ENCODE measurements around the gene RAD21L1. TPM values are rescaled to one million over a fixed set of nuclear protein-coding genes. Genes with fewer than 3 reads are reported as not detected.
A peak's percentile ranks its signal among the peaks of the same experiment; 100 is the strongest.

The RAD21L1 gene
- total RNA-seq, 1 donor from 2014 or later = not detected

GRCh38 chr20:1252416-1252815 lies 26.6 kb downstream of the RAD21L1 start:
- no peak overlapping the region for H3K27ac Mint-ChIP-seq
- H3K4me3 Mint-ChIP-seq = no peak overlapping the region
- H3K27me3 Mint-ChIP-seq (ENCODE audit: low read depth) = peaks cover 32% of the 10 kb centered on the region
- TF ChIP-seq, protein P1, sequence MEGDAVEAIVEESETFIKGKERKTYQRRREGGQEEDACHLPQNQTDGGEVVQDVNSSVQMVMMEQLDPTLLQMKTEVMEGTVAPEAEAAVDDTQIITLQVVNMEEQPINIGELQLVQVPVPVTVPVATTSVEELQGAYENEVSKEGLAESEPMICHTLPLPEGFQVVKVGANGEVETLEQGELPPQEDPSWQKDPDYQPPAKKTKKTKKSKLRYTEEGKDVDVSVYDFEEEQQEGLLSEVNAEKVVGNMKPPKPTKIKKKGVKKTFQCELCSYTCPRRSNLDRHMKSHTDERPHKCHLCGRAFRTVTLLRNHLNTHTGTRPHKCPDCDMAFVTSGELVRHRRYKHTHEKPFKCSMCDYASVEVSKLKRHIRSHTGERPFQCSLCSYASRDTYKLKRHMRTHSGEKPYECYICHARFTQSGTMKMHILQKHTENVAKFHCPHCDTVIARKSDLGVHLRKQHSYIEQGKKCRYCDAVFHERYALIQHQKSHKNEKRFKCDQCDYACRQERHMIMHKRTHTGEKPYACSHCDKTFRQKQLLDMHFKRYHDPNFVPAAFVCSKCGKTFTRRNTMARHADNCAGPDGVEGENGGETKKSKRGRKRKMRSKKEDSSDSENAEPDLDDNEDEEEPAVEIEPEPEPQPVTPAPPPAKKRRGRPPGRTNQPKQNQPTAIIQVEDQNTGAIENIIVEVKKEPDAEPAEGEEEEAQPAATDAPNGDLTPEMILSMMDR (IDR thresholded peaks at IDR 0.05; ENCODE audit: unreplicated experiment) = no peak
- H3K9me3 Mint-ChIP-seq = peaks cover 9% of the 10 kb centered on the region
- DNase-seq (ENCODE audit: low spot score in 2 of 2, unreplicated experiment in 2 of 2) = no peak
- no peaks in the 10 kb centered on the region for H3K4me1 Mint-ChIP-seq
- H3K36me3 Mint-ChIP-seq = no peaks in the 10 kb centered on the region

- Mint-ChIP-seq H3K36me3 (no peaks in the 10 kb centered on the region), H3K27me3 (ENCODE audit: low read depth) (peaks cover 32% of the 10 kb centered on the region), H3K4me3 (no peak overlapping the region), H3K27ac (no peak overlapping the region), H3K9me3 (peaks cover 9% of the 10 kb centered on the region), H3K4me1 (no peaks in the 10 kb centered on the region)
- TF ChIP-seq, protein P1 (IDR thresholded peaks at IDR 0.05; ENCODE audit: unreplicated experiment) = no peak
- no peak for DNase-seq (ENCODE audit: low spot score in 2 of 2, unreplicated experiment in 2 of 2)
Observed at GRCh38 chr20:1254254-1254653, 28.4 kb downstream of the RAD21L1 start.

DNA sequence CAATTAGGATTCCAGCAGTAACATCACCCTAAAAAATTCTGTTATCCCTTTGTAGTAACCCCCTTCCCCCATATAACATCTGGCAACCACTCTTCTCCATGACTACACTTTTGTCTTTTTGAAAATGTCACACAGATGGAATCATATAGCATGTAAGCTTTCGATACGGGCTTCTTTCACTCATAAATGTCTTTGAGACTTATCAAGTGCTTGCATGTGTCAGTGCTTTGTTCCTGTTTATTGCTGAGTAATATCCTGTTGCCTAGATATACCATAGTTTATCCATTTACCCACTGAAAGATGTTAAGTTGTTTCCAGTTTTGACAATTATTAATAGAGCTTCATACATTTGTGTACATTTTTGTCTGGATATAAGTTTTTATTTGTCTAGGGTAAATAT lies 29.8 kb downstream of the RAD21L1 start:
- Mint-ChIP-seq H3K36me3 (no peaks in the 10 kb centered on the region), H3K4me3 (no peak overlapping the region), H3K9me3 (peaks cover 9% of the 10 kb centered on the region), H3K27me3 (ENCODE audit: low read depth) (peaks cover 32% of the 10 kb centered on the region), H3K4me1 (no peaks in the 10 kb centered on the region), H3K27ac (no peak overlapping the region)
- DNase-seq (ENCODE audit: low spot score in 2 of 2, unreplicated experiment in 2 of 2) = no peak
- TF ChIP-seq, protein P1 (IDR thresholded peaks at IDR 0.05; ENCODE audit: unreplicated experiment) = no peak

DNA sequence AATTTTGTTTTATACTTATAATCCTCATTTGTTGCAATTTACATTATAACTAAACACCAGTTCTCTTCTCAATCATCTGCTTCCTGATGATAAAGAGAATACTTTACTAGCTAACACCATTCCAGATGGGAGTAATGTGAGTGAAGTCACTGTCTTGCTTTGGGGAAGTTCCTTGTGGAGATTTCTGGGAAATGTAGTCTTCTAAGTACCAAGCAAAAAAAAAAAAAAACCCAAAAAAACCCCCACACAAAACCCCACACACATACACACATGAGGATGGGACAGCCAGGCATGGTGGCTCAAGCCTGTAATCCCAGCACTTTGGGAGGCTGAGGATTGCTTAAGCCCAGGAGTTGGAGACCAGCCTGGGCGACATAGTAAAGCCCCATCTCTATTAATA lies 38.0 kb downstream of the RAD21L1 start:
- Mint-ChIP-seq H3K4me1 (peaks cover 7% of the 10 kb centered on the region), H3K27me3 (ENCODE audit: low read depth) (peaks cover 2% of the 10 kb centered on the region), H3K4me3 (no peak overlapping the region), H3K27ac (no peak overlapping the region), H3K9me3 (peaks cover 4% of the 10 kb centered on the region), H3K36me3 (no peaks in the 10 kb centered on the region)
- TF ChIP-seq, protein P1 (IDR thresholded peaks at IDR 0.05; ENCODE audit: unreplicated experiment) = no peak
- DNase-seq (ENCODE audit: low spot score in 2 of 2, unreplicated experiment in 2 of 2) = no peak

GRCh38 chr20:1264727-1265126 lies 38.9 kb downstream of the RAD21L1 start:
- H3K9me3 Mint-ChIP-seq = peaks cover 4% of the 10 kb centered on the region
- H3K4me1 Mint-ChIP-seq = peaks cover 7% of the 10 kb centered on the region
- TF ChIP-seq, protein P1 (IDR thresholded peaks at IDR 0.05; ENCODE audit: unreplicated experiment) = no peak
- peak overlapping the region; percentile 71 for H3K4me3 Mint-ChIP-seq
- no peaks in the 10 kb centered on the region for H3K36me3 Mint-ChIP-seq
- H3K27ac Mint-ChIP-seq = no peak overlapping the region
- H3K27me3 Mint-ChIP-seq (ENCODE audit: low read depth) = peaks cover 2% of the 10 kb centered on the region
- no peak for DNase-seq (ENCODE audit: low spot score in 2 of 2, unreplicated experiment in 2 of 2)

All from mesothelial cell of epicardium (in vitro differentiated cells).